DND-41 (cell line): ENCODE results near the gene SFXN1.

Experiments used
- ATAC-seq: fragments of 200-7000 bp; cut with Tn5 transposase; 3 replicates; pipeline ENCODE4 v1.9.1; 2021; ENCODE audit warnings: low read depth; ENCODE audit not compliant: insufficient read depth
- DNase-seq: peaks from one replicate; pipeline ENCODE4 v3.0.0-alpha.2; 2020
- H2AFZ ChIP-seq: 2 replicates; pipeline ENCODE4 v1.6.0; 2012; ENCODE audit warnings: low read depth, low read length
- H3K27ac ChIP-seq: 2 replicates; pipeline ENCODE4 v1.5.1; 2012; ENCODE audit warnings: low read length, inconsistent platforms
- H3K27me3 ChIP-seq: fragments of 200-600 bp; sonication (generic); 2 replicates; pipeline ENCODE4 v1.6.0; 2012; ENCODE audit warnings: low read length, mild to moderate bottlenecking, inconsistent platforms; ENCODE audit not compliant: insufficient read depth, poor library complexity
- H3K36me3 ChIP-seq: 2 replicates; pipeline ENCODE4 v1.5.1; 2012; ENCODE audit warnings: low read length, inconsistent platforms; ENCODE audit not compliant: insufficient read depth
- H3K4me1 ChIP-seq: 2 replicates; pipeline ENCODE4 v1.5.1; 2012; ENCODE audit warnings: mild to moderate bottlenecking, low read length; ENCODE audit not compliant: insufficient read depth
- H3K4me2 ChIP-seq: 2 replicates; pipeline ENCODE4 v1.6.0; 2012; ENCODE audit warnings: mild to moderate bottlenecking, moderate library complexity, low read length, inconsistent platforms; ENCODE audit not compliant: insufficient read depth
- H3K4me3 ChIP-seq, 2 experiments: fragments of 200-600 bp in 1 of 2; shearing (Covaris generic) in 1 of 2; 2 replicates each; pipeline ENCODE4 v1.5.1; 2012 to 2016; ENCODE audit warnings: inconsistent platforms in 2 of 2, low read length in 2 of 2, mild to moderate bottlenecking in 2 of 2, low read depth in 1 of 2, moderate library complexity in 1 of 2
- H3K79me2 ChIP-seq: 2 replicates; pipeline ENCODE4 v1.6.0; 2012; ENCODE audit warnings: low read length, inconsistent platforms; ENCODE audit not compliant: insufficient read depth
- H3K9ac ChIP-seq: 2 replicates; pipeline ENCODE4 v1.6.0; 2012; ENCODE audit warnings: low read depth, mild to moderate bottlenecking, inconsistent platforms, low read length, moderate library complexity
- H3K9me3 ChIP-seq: 2 replicates; pipeline ENCODE4 v1.5.1; 2012; ENCODE audit warnings: low read length, moderate library complexity, mild to moderate bottlenecking, inconsistent platforms; ENCODE audit not compliant: insufficient read depth, severe bottlenecking
- H4K20me1 ChIP-seq: 2 replicates; pipeline ENCODE4 v1.6.0; 2012; ENCODE audit warnings: low read length; ENCODE audit not compliant: insufficient read depth
- EZH2 ChIP-seq: IDR thresholded peaks from 3 replicates; pipeline ENCODE4 v1.6.1; 2012; ENCODE audit warnings: borderline replicate concordance, low read depth, mild to moderate bottlenecking, moderate library complexity, low read length, inconsistent platforms; ENCODE audit not compliant: severe bottlenecking
- TF ChIP-seq, protein P1 (sequence below): IDR thresholded peaks from 2 replicates; pipeline ENCODE4 v1.5.1; 2012; ENCODE audit warnings: borderline replicate concordance, low read length, moderate library complexity, mild to moderate bottlenecking; ENCODE audit not compliant: poor library complexity, severe bottlenecking; ENCODE audit errors: extremely low read depth

SFXN1 gene

DNA sequence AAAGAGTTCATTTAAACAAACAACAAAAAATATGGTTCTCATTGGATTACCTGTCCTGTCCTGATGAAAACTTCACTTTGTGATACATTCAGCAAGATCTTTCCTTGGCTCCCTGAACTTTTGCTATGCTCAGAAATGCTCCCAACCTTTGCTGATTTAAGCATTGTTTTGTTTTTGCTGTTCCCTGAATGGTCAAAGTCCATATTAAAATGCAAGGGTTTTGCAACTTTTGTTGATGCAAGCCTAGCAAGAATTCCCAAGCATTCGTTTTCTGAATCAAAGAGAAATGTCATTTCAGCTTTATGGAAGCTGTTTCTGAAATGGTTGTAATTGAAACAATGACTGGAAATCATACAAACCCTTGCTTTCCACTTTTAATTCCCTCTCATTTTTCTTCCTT is 3.1 kb upstream of the SFXN1 start:
- Histone ChIP-seq H3K9me3 (no peaks in the 10 kb centered on the region), H3K4me3 (no peak overlapping the region), H4K20me1 (peaks cover 7% of the 10 kb centered on the region; the same call in 1 of the 2 replicates), H3K27ac (no peak overlapping the region), H3K36me3 (peaks cover 3% of the 10 kb centered on the region; the same call in 1 of the 2 replicates), H3K27me3 (peaks cover 31% of the 10 kb centered on the region), H3K9ac (no peak overlapping the region), H3K4me1 (peaks cover 17% of the 10 kb centered on the region), H2AFZ (no peak overlapping the region), H3K4me2 (no peak overlapping the region), H3K79me2 (peaks cover 19% of the 10 kb centered on the region)
- no peak for TF ChIP-seq EZH2
- TF ChIP-seq, protein P1, sequence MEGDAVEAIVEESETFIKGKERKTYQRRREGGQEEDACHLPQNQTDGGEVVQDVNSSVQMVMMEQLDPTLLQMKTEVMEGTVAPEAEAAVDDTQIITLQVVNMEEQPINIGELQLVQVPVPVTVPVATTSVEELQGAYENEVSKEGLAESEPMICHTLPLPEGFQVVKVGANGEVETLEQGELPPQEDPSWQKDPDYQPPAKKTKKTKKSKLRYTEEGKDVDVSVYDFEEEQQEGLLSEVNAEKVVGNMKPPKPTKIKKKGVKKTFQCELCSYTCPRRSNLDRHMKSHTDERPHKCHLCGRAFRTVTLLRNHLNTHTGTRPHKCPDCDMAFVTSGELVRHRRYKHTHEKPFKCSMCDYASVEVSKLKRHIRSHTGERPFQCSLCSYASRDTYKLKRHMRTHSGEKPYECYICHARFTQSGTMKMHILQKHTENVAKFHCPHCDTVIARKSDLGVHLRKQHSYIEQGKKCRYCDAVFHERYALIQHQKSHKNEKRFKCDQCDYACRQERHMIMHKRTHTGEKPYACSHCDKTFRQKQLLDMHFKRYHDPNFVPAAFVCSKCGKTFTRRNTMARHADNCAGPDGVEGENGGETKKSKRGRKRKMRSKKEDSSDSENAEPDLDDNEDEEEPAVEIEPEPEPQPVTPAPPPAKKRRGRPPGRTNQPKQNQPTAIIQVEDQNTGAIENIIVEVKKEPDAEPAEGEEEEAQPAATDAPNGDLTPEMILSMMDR, result no peak
- ATAC-seq (no peak), DNase-seq (no peak)

DNA sequence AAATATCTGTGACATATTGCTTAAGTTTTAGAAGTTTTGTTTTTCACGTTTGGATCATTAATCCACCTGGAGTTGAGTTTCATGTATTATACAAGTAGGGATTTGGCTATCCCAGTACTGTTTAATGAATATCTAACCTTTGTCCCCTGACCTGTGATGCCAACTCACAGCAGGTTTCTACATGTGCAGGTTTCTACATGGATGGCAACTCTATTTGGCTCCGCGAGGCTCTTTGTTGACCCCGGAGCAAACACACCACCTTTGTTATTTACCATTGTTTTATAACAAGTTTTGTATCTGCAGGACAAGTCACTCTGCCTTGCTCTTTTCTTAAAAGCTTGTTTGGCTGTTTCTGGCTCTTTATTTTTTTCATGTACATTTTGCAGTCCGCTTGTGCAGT is 920 bp upstream of the SFXN1 start:
- Histone ChIP-seq H3K4me2 (no peak overlapping the region), H3K79me2 (peaks cover 41% of the 10 kb centered on the region), H3K27ac (no peak overlapping the region), H3K4me1 (peaks cover 31% of the 10 kb centered on the region), H3K36me3 (peaks cover 21% of the 10 kb centered on the region), H4K20me1 (peaks cover 25% of the 10 kb centered on the region), H3K9ac (no peak overlapping the region), H3K9me3 (no peaks in the 10 kb centered on the region), H2AFZ (no peak overlapping the region), H3K27me3 (peaks cover 31% of the 10 kb centered on the region), H3K4me3 (no peak overlapping the region)
- ATAC-seq (no peak), DNase-seq (no peak)
- TF ChIP-seq EZH2, result no peak
- TF ChIP-seq, protein P1, result no peak

DNA sequence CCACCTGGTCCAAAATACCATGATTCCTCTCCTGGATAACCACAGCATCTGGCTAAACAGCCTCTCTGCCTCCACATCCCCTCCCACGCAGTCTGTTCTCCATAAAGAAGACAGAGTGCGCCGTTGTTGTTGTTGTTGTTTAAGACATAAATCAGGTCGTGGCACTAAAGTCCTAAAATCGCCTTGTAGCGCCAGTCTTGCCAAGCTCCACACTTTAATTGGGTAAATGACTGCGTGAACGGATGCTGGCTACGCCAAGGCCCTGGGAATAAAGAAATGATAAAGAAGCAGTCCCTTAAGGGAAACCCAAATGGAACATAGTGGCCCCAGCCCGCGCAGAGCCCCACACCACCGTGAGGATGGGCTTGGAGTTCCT is 364 bp upstream of the SFXN1 start:
- H3K79me2 ChIP-seq, result peaks cover 46% of the 10 kb centered on the region
- H2AFZ ChIP-seq, result peak overlapping the region; percentile 71
- no peak for DNase-seq
- H4K20me1 ChIP-seq, result peaks cover 30% of the 10 kb centered on the region
- H3K9me3 ChIP-seq, result no peaks in the 10 kb centered on the region
- TF ChIP-seq, protein P1, result peak; percentile 26
- TF ChIP-seq EZH2, result no peak
- H3K4me1 ChIP-seq, result peaks cover 31% of the 10 kb centered on the region
- peaks cover 27% of the 10 kb centered on the region for H3K36me3 ChIP-seq
- ATAC-seq, result no peak
- H3K4me2 ChIP-seq, result peak overlapping the region; percentile 85
- H3K27ac ChIP-seq, result no peak overlapping the region
- peaks cover 31% of the 10 kb centered on the region for H3K27me3 ChIP-seq
- peak overlapping the region; percentile 66 for H3K9ac ChIP-seq
- peak overlapping the region; percentile 40 to 66 for H3K4me3 ChIP-seq
